Measurements from ENCODE around the gene DNAH2. TPM values are rescaled to one million over a fixed set of nuclear protein-coding genes. Genes with fewer than 3 reads are reported as not detected.

Gene DNAH2
- total RNA-seq, 2 experiments from 2014 or later = not detected

DNA sequence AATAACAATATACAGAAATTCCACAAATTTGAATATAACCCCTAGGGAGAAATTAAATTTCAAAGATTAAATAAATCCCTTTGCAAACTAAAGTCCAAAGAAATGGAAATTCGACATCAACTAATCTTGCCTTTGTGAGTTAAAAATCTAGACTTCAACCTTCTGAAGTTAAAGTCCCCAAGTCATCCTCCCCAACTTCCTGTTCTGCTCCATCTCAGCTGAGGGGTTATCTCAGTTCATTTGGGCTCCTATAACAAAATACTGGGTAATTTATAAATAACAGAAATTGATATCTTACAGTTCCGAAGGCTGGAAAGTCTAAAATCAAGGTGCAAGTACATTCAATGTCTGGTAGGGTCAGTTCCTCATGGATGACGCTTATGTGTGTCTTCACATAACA, 93.7 kb downstream of the DNAH2 start:
- Histone ChIP-seq H3K4me2 (ENCODE audit: low read length) (no peak overlapping the region), H3K9me2 (ENCODE audit: insufficient read depth, low read length) (no peaks in the 10 kb centered on the region), H3K4me3 (ENCODE audit: low read depth, low read length, poor library complexity, severe bottlenecking) (no peak overlapping the region), H3K4me1 (ENCODE audit: insufficient read depth, low read length, poor library complexity, severe bottlenecking) (no peaks in the 10 kb centered on the region), H3K27ac (ENCODE audit: low read depth, low read length, poor library complexity, severe bottlenecking) (no peak overlapping the region), H3K79me2 (ENCODE audit: insufficient read depth, low read depth, low read length) (no peaks in the 10 kb centered on the region), H2AFZ (ENCODE audit: low read length) (no peak overlapping the region), H4K20me1 (ENCODE audit: insufficient read depth, low read length) (no peaks in the 10 kb centered on the region), H3K36me3 (ENCODE audit: insufficient read depth, low read length) (no peaks in the 10 kb centered on the region), H3K9me3 (ENCODE audit: low read length) (no peaks in the 10 kb centered on the region)
- POLR2A ChIA-PET = interaction anchor here (0.5 kb wide), 1 partner anchor 93 kb away, joined by 3 read pairs; no protein-coding TSS in a partner anchor
- no peak for TF ChIP-seq EZH2phosphoT487 (IDR thresholded peaks at IDR 0.05; ENCODE audit: borderline replicate concordance, low read depth, low read length)
- TF ChIP-seq, protein P1, sequence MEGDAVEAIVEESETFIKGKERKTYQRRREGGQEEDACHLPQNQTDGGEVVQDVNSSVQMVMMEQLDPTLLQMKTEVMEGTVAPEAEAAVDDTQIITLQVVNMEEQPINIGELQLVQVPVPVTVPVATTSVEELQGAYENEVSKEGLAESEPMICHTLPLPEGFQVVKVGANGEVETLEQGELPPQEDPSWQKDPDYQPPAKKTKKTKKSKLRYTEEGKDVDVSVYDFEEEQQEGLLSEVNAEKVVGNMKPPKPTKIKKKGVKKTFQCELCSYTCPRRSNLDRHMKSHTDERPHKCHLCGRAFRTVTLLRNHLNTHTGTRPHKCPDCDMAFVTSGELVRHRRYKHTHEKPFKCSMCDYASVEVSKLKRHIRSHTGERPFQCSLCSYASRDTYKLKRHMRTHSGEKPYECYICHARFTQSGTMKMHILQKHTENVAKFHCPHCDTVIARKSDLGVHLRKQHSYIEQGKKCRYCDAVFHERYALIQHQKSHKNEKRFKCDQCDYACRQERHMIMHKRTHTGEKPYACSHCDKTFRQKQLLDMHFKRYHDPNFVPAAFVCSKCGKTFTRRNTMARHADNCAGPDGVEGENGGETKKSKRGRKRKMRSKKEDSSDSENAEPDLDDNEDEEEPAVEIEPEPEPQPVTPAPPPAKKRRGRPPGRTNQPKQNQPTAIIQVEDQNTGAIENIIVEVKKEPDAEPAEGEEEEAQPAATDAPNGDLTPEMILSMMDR (conservative IDR thresholded peaks at IDR 0.05; ENCODE audit: low read length) = no peak
- CTCF ChIA-PET (ENCODE audit: unreplicated experiment) = no interaction called here
- BruUV-seq (replicated peaks) = no TSS peak
- intact Hi-C loops (cut with micrococcal nuclease; ENCODE audit: unreplicated experiment) = loop anchor here (10.0 kb wide), 1 partner anchor 66 kb away; no protein-coding TSS in a partner anchor
- DNase-seq (ENCODE audit: low spot score) = no peak

DNA sequence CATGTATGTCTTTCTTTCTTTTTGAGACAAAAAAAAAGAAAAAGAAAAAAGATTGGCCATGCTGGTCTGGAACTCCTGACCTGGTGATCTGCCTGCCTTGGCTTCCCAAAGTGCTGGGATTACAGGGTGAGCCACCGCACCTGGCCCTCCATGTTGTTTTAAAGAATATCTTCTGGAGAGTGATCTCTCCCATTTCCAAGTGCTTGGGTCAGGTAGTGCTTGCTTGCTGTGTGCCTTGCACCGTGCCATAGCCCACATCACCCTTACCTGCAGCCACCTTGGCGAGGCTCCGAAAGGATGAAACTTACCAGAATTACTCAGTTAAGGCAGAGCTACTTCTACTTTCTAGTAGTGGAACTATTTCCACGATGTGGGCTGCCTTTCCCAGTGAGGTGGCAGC, 97.4 kb downstream of the DNAH2 start:
- CTCF ChIA-PET (ENCODE audit: unreplicated experiment) = no interaction called here
- no peak overlapping the region for H3K4me3 ChIP-seq (ENCODE audit: low read depth, low read length, poor library complexity, severe bottlenecking)
- intact Hi-C loops (cut with micrococcal nuclease; ENCODE audit: unreplicated experiment) = loop anchor here (10.0 kb wide), 1 partner anchor 70 kb away; no protein-coding TSS in a partner anchor
- no peaks in the 10 kb centered on the region for H4K20me1 ChIP-seq (ENCODE audit: insufficient read depth, low read length)
- H3K4me2 ChIP-seq (ENCODE audit: low read length) = no peak overlapping the region
- no peak for TF ChIP-seq EZH2phosphoT487 (IDR thresholded peaks at IDR 0.05; ENCODE audit: borderline replicate concordance, low read depth, low read length)
- BruUV-seq (replicated peaks) = no TSS peak
- no peaks in the 10 kb centered on the region for H3K9me3 ChIP-seq (ENCODE audit: low read length)
- H3K27ac ChIP-seq (ENCODE audit: low read depth, low read length, poor library complexity, severe bottlenecking) = no peak overlapping the region
- no peak overlapping the region for H2AFZ ChIP-seq (ENCODE audit: low read length)
- DNase-seq (ENCODE audit: low spot score) = no peak
- H3K79me2 ChIP-seq (ENCODE audit: insufficient read depth, low read depth, low read length) = no peaks in the 10 kb centered on the region
- H3K9me2 ChIP-seq (ENCODE audit: insufficient read depth, low read length) = no peaks in the 10 kb centered on the region
- POLR2A ChIA-PET = no interaction called here
- H3K36me3 ChIP-seq (ENCODE audit: insufficient read depth, low read length) = no peaks in the 10 kb centered on the region
- no peaks in the 10 kb centered on the region for H3K4me1 ChIP-seq (ENCODE audit: insufficient read depth, low read length, poor library complexity, severe bottlenecking)

DNA sequence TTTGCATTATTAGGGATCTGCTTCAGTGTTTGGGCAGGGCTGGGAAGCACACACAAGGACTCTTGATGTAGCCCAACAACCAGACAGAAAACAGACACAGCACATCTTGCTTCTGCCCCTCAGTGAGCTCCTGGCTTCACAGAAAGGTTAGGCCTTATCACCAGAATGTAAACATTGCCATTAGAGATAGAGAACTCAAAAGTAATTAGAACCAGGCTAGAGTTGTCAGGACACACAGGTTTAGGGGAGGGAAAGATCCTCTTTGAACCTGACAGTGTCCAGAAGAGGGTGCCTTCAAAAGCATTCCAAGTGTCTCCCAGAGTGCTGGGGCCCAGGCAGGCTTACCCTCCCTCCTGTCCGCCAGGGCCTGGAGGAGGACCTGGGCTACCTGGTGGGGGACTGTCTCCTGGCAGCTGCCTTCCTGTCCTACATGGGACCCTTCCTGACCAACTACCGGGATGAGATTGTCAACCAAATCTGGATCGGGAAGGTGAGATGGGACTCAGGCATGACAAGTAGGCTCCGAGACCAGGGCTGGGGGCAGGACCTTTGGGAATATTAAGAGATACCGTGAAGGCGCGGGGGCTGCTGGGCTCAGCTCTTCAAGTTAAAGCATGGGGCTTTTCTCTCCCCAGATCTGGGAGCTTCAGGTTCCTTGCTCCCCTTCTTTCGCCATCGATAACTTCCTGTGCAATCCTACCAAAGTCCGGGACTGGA, 99.5 kb downstream of the DNAH2 start:
- H3K9me2 ChIP-seq (ENCODE audit: insufficient read depth, low read length) = no peaks in the 10 kb centered on the region
- ChIA-PET CTCF (ENCODE audit: unreplicated experiment) (no interaction called here), POLR2A (no interaction called here)
- no peak overlapping the region for H2AFZ ChIP-seq (ENCODE audit: low read length)
- H4K20me1 ChIP-seq (ENCODE audit: insufficient read depth, low read length) = no peaks in the 10 kb centered on the region
- TF ChIP-seq, protein P1 (conservative IDR thresholded peaks at IDR 0.05; ENCODE audit: low read length) = no peak
- TF ChIP-seq EZH2phosphoT487 (IDR thresholded peaks at IDR 0.05; ENCODE audit: borderline replicate concordance, low read depth, low read length) = no peak
- BruUV-seq (replicated peaks) = no TSS peak
- no peak overlapping the region for H3K27ac ChIP-seq (ENCODE audit: low read depth, low read length, poor library complexity, severe bottlenecking)
- no peaks in the 10 kb centered on the region for H3K36me3 ChIP-seq (ENCODE audit: insufficient read depth, low read length)
- no peak for DNase-seq (ENCODE audit: low spot score)
- no peaks in the 10 kb centered on the region for H3K79me2 ChIP-seq (ENCODE audit: insufficient read depth, low read depth, low read length)
- no peak overlapping the region for H3K4me3 ChIP-seq (ENCODE audit: low read depth, low read length, poor library complexity, severe bottlenecking)
- intact Hi-C loops (cut with micrococcal nuclease; ENCODE audit: unreplicated experiment) = loop anchor here (10.0 kb wide), 1 partner anchor 72 kb away; no protein-coding TSS in a partner anchor
- no peak overlapping the region for H3K4me2 ChIP-seq (ENCODE audit: low read length)
- H3K9me3 ChIP-seq (ENCODE audit: low read length) = no peaks in the 10 kb centered on the region
- H3K4me1 ChIP-seq (ENCODE audit: insufficient read depth, low read length, poor library complexity, severe bottlenecking) = no peaks in the 10 kb centered on the region
